Gastroesophageal sphincter (tissue), 4 donors: ENCODE results near the gene PABPN1L. TPM values are rescaled to one million over a fixed set of nuclear protein-coding genes. Genes with fewer than 3 reads are reported as not detected.

ENCODE experiments used
- ATAC-seq: fragments of 150-250 bp; one replicate; pipeline ENCODE4 v1.9.1; 2016; ENCODE audit warnings: mild to moderate bottlenecking, moderate library complexity
- H3K27ac ChIP-seq, 4 donors: fragments of 200-600 bp; sonication (generic) in 3 of 4; 1 replicate in 3 of 4; 2 replicates in 1 of 4; pipeline ENCODE4 v1.5.1; 2016 to 2019
- H3K27me3 ChIP-seq: fragments of 200-600 bp; sonication (generic); one replicate; pipeline ENCODE4 v1.5.1; 2019
- H3K36me3 ChIP-seq, 2 donors: fragments of 200-600 bp; sonication (generic); one replicate each; pipeline ENCODE4 v1.5.1; 2019; ENCODE audit warnings: control low read depth in 1 of 2
- H3K4me1 ChIP-seq, 3 donors: fragments of 200-600 bp; sonication (generic); 1 replicate in 2 of 3; 2 replicates in 1 of 3; pipeline ENCODE4 v1.5.1; 2016 to 2019; ENCODE audit warnings: control low read depth in 2 of 3
- H3K4me3 ChIP-seq, 2 donors: fragments of 200-600 bp; sonication (generic); one replicate each; pipeline ENCODE4 v1.5.1; 2019; ENCODE audit warnings: mild to moderate bottlenecking in 1 of 2, moderate library complexity in 1 of 2
- H3K9me3 ChIP-seq, 3 donors: fragments of 200-600 bp; sonication (generic); one replicate each; pipeline ENCODE4 v1.5.1; 2017 to 2019; ENCODE audit warnings: control low read depth in 2 of 3
- EP300 ChIP-seq: sonication (generic); formaldehyde crosslinking; IDR thresholded peaks from one replicate; pipeline ENCODE4 v1.6.1; 2017; ENCODE audit warnings: antibody characterized with exemption, mild to moderate bottlenecking
- POLR2A ChIP-seq, 2 donors: fragments of 450-650 bp; IDR thresholded peaks; one replicate each; pipeline ENCODE4 v1.6.1; 2017; ENCODE audit warnings: antibody characterized with exemption in 2 of 2, mild to moderate bottlenecking in 2 of 2, moderate library complexity in 1 of 2
- POLR2AphosphoS5 ChIP-seq: sonication (generic); formaldehyde crosslinking; IDR thresholded peaks from one replicate; pipeline ENCODE4 v1.6.1; 2017; ENCODE audit warnings: antibody characterized with exemption
- WGBS, 2 donors: methylation state at CpG; one replicate each; pipeline ENCODE4 v1.1.5; 2018; ENCODE audit warnings: low coverage in 1 of 2; 5-methylcytosine and 5-hydroxymethylcytosine counted together
- total RNA-seq, 4 donors: library from RNA; depleted of rRNA; stranded (reverse); fragments of >200 nt; gene quantifications; one replicate each; pipeline ENCODE4 v1.1.0, GENCODE V29; 2016
- TF ChIP-seq, protein P1 (sequence below), 4 experiments: fragments of 200-600 bp in 2 of 4; fragments of 450-650 bp in 2 of 4; sonication (generic) in 1 of 4; IDR thresholded peaks; one replicate each; pipeline ENCODE4 v1.5.1; 2017 to 2019; ENCODE audit warnings: antibody characterized with exemption in 4 of 4, mild to moderate bottlenecking in 2 of 4, moderate library complexity in 2 of 4

The PABPN1L gene
- total RNA-seq, 4 donors from 2014 or later: 0.54 TPM; not detected in 3

GRCh38 chr16:88814144-88814502, 52.3 kb downstream of the PABPN1L start:
- H3K4me3 ChIP-seq: no peak overlapping the region
- no peak for TF ChIP-seq EP300
- TF ChIP-seq, protein P1, sequence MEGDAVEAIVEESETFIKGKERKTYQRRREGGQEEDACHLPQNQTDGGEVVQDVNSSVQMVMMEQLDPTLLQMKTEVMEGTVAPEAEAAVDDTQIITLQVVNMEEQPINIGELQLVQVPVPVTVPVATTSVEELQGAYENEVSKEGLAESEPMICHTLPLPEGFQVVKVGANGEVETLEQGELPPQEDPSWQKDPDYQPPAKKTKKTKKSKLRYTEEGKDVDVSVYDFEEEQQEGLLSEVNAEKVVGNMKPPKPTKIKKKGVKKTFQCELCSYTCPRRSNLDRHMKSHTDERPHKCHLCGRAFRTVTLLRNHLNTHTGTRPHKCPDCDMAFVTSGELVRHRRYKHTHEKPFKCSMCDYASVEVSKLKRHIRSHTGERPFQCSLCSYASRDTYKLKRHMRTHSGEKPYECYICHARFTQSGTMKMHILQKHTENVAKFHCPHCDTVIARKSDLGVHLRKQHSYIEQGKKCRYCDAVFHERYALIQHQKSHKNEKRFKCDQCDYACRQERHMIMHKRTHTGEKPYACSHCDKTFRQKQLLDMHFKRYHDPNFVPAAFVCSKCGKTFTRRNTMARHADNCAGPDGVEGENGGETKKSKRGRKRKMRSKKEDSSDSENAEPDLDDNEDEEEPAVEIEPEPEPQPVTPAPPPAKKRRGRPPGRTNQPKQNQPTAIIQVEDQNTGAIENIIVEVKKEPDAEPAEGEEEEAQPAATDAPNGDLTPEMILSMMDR (IDR thresholded peaks at IDR 0.05): no peak
- TF ChIP-seq POLR2A (IDR thresholded peaks at IDR 0.05): no peak
- no peak for TF ChIP-seq POLR2AphosphoS5
- H3K9me3 ChIP-seq: no peaks in the 10 kb centered on the region
- ATAC-seq: no peak
- H3K4me1 ChIP-seq: peaks cover 0 to 44% (median 22%) of the 10 kb centered on the region in 3 donors
- no peaks in the 10 kb centered on the region for H3K27me3 ChIP-seq
- WGBS, 2 donors: 71% methylated on average over 10 of the region's 13 CpGs; no CpG with 5 or more reads in 1 of the 2 donors
- H3K36me3 ChIP-seq: peaks cover 0 to 12% of the 10 kb centered on the region in 2 donors
- no peak overlapping the region for H3K27ac ChIP-seq

Other genes with a start within 250 kb of the PABPN1L start
- gene IL17C, start 228.1 kb downstream of the PABPN1L start, total RNA-seq: not detected
- gene CYBA, start 215.6 kb downstream of the PABPN1L start, total RNA-seq: 100 to 1,000 TPM in 1 of 4 donors, 10 to 100 TPM in 3; 19.9 to 135 (median 79.1) TPM
- 10 to 100 TPM; 21.3 to 30.3 (median 26.6) TPM for gene MVD, start 203.6 kb downstream of the PABPN1L start, total RNA-seq
- gene SNAI3, start 180.2 kb downstream of the PABPN1L start, total RNA-seq: 1 to 10 TPM in 2 of 4 donors, under 1 TPM in 1, not detected in 1; 0.39 to 1.7 (median 1.1) TPM
- 10 to 100 TPM; 19.5 to 27.8 (median 22.3) TPM for gene RNF166, start 160.3 kb downstream of the PABPN1L start, total RNA-seq
- 10 to 100 TPM in 2 of 4 donors, 1 to 10 TPM in 2; 6.0 to 19.9 (median 10.7) TPM for gene CTU2, start 160.2 kb downstream of the PABPN1L start, total RNA-seq
- 100 to 1,000 TPM; 105 to 248 (median 172) TPM for gene PIEZO1, start 81.4 kb downstream of the PABPN1L start, total RNA-seq
- 1 to 10 TPM in 1 of 4 donors, under 1 TPM in 1, not detected in 2; 0.92 to 2.0 TPM for gene CDT1, start 62.9 kb downstream of the PABPN1L start, total RNA-seq
- gene APRT, start 54.7 kb downstream of the PABPN1L start, total RNA-seq: 100 to 1,000 TPM in 2 of 4 donors, 10 to 100 TPM in 2; 64.9 to 103 (median 92.9) TPM
- 10 to 100 TPM in 3 of 4 donors, 1 to 10 TPM in 1; 4.2 to 29.4 (median 15.6) TPM for gene GALNS, start 9.7 kb downstream of the PABPN1L start, total RNA-seq
- gene TRAPPC2L, start 9.5 kb downstream of the PABPN1L start, total RNA-seq: 10 to 100 TPM; 18.7 to 40.0 (median 21.5) TPM
- gene CBFA2T3, start 110.5 kb upstream of the PABPN1L start, total RNA-seq: 1 to 10 TPM; 1.4 to 5.8 (median 1.5) TPM
- 10 to 100 TPM; 14.5 to 33.8 (median 28.8) TPM for gene ACSF3, start 227.2 kb upstream of the PABPN1L start, total RNA-seq